Mesothelial cell of epicardium (in vitro differentiated cells): ENCODE data around the gene NEK6. TPM values are rescaled to one million over a fixed set of nuclear protein-coding genes. Genes with fewer than 3 reads are reported as not detected.

Experiments
- DNase-seq, 2 experiments: peaks; one replicate each; pipeline ENCODE4 v3.0.0; 2021; ENCODE audit warnings: low spot score in 2 of 2; ENCODE audit not compliant: unreplicated experiment in 2 of 2
- H3K27ac Mint-ChIP-seq: 2 replicates; pipeline ENCODE4 v1.8.0; 2021; ENCODE audit warnings: mixed read lengths
- H3K27me3 Mint-ChIP-seq: 2 replicates; pipeline ENCODE4 v1.8.0; 2021; ENCODE audit warnings: low read depth, mixed read lengths
- H3K36me3 Mint-ChIP-seq: 2 replicates; pipeline ENCODE4 v1.8.0; 2021; ENCODE audit warnings: mixed read lengths
- H3K4me1 Mint-ChIP-seq: 2 replicates; pipeline ENCODE4 v1.8.0; 2021; ENCODE audit warnings: mixed read lengths
- H3K4me3 Mint-ChIP-seq: 2 replicates; pipeline ENCODE4 v1.8.0; 2021; ENCODE audit warnings: mild to moderate bottlenecking, moderate library complexity, mixed read lengths
- H3K9me3 Mint-ChIP-seq: 2 replicates; pipeline ENCODE4 v1.8.0; 2021; ENCODE audit warnings: mixed read lengths
- CTCF ChIP-seq: fragments of 200-600 bp; sonication (generic); IDR thresholded peaks from one replicate; pipeline ENCODE4 v1.5.0; 2021; ENCODE audit warnings: antibody characterized with exemption; ENCODE audit not compliant: unreplicated experiment
- total RNA-seq: library from RNA; stranded (reverse); gene quantifications from 3 replicates; pipeline ENCODE4 v1.2.1, GENCODE V29; 2021

The NEK6 gene
- total RNA-seq, 1 donor from 2014 or later, result 42.9 TPM

GRCh38 chr9:124352616-124353015 lies 94.9 kb downstream of the NEK6 start:
- Mint-ChIP-seq H3K4me3 (no peak overlapping the region), H3K36me3 (peaks cover 38% of the 10 kb centered on the region), H3K9me3 (no peaks in the 10 kb centered on the region), H3K27me3 (no peaks in the 10 kb centered on the region), H3K4me1 (no peaks in the 10 kb centered on the region), H3K27ac (no peak overlapping the region)
- no peak for TF ChIP-seq CTCF
- DNase-seq, result no peak

GRCh38 chr9:124353166-124353768 lies 95.5 kb downstream of the NEK6 start:
- Mint-ChIP-seq H3K36me3 (peaks cover 36% of the 10 kb centered on the region), H3K4me3 (no peak overlapping the region), H3K27ac (no peak overlapping the region), H3K4me1 (no peaks in the 10 kb centered on the region), H3K9me3 (no peaks in the 10 kb centered on the region), H3K27me3 (no peaks in the 10 kb centered on the region)
- no peak for TF ChIP-seq CTCF
- no peak for DNase-seq

GRCh38 chr9:124353811-124354274 lies 96.1 kb downstream of the NEK6 start:
- Mint-ChIP-seq H3K27me3 (no peaks in the 10 kb centered on the region), H3K4me3 (no peak overlapping the region), H3K27ac (no peak overlapping the region), H3K36me3 (peaks cover 32% of the 10 kb centered on the region), H3K9me3 (no peaks in the 10 kb centered on the region), H3K4me1 (no peaks in the 10 kb centered on the region)
- no peak for DNase-seq
- no peak for TF ChIP-seq CTCF

- no peak for TF ChIP-seq CTCF
- Mint-ChIP-seq H3K9me3 (no peaks in the 10 kb centered on the region), H3K27ac (peak overlapping the region; percentile 16), H3K27me3 (no peaks in the 10 kb centered on the region), H3K36me3 (peaks cover 32% of the 10 kb centered on the region), H3K4me3 (no peak overlapping the region), H3K4me1 (no peaks in the 10 kb centered on the region)
- DNase-seq, result no peak
Observed at GRCh38 chr9:124354346-124355038, 96.7 kb downstream of the NEK6 start.

- Mint-ChIP-seq H3K4me1 (no peaks in the 10 kb centered on the region), H3K9me3 (no peaks in the 10 kb centered on the region), H3K4me3 (no peak overlapping the region), H3K27me3 (no peaks in the 10 kb centered on the region), H3K36me3 (peaks cover 32% of the 10 kb centered on the region), H3K27ac (no peak overlapping the region)
- no peak for DNase-seq
- TF ChIP-seq CTCF, result no peak
Observed at GRCh38 chr9:124355039-124355940, 97.5 kb downstream of the NEK6 start.
